ENCODE measurements around the gene GADD45B.
A peak's percentile ranks its signal among the peaks of the same experiment; 100 is the strongest.

The GADD45B gene

DNA sequence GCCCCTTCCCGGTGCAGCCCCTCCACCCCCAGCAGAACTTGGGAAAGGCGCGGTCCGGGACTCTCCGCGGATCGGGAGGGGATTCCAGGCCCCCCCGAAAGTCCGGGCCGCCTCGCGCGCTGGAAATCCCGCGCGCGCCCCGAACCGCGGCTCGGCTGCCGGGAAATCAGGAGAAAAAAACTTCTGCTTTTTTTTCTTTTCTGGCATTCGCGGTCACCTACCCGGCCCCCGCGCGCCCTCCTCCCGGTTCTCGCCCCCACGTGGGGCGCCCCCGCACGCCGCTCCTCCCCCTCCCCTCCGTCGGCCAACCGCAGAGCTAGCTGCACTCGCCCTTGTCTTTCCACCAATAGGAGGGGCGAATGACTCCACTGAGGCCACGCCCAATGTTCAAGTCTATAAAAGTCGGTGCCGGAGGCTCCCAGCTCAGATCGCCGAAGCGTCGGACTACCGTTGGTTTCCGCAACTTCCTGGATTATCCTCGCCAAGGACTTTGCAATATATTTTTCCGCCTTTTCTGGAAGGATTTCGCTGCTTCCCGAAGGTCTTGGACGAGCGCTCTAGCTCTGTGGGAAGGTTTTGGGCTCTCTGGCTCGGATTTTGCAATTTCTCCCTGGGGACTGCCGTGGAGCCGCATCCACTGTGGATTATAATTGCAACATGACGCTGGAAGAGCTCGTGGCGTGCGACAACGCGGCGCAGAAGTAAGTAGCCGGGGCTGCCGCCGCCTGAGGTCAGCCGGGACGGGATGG, at the start of gene GADD45B:
GADD45B (plus strand) TSS at position 426 of the 749 bp plus-strand sequence; CDS start at position 658, 232 bp downstream.
- DNase-seq (ENCODE audit: low spot score): peak; percentile 97

DNA sequence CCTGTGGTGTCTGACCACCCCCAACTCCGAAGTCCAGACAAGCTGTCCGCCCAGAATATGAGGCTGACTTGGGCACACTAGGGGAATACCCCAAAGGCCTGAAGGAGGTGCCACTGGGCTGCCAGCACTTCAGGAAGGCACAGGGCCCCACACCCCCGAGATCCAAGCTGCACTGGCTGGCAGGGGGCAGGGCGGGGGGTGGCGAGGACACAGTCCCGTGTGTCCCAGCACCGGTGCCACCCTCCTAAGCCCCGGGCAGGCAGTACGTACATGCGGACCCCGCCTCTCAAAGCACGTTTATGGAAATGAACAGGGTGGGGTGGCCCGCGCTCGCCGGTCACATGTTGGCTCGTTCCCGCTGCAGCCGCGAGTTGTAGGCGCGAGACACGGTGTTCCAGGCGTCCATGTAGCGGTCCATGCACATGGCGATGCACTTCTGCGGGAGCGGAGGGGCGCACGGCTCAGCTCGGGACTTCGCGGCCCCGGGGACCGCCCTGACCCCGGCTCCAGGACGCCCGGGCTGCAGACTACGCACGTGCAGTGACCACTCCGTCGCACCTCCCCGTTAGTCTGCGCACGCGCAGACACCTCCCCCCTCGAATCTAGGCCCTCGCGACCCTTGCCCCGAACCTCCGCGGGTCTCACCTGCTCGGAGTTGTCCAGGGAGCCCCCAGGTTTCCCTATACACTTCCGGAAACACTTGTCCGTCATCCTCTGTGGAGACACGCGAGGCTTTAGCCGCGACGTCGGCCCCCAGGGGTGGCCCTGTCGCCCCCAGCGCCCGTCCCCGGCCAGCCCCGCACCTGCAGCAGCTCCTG, 49.1 kb upstream of the GADD45B start:
- no peak for DNase-seq (ENCODE audit: low spot score)

DNA sequence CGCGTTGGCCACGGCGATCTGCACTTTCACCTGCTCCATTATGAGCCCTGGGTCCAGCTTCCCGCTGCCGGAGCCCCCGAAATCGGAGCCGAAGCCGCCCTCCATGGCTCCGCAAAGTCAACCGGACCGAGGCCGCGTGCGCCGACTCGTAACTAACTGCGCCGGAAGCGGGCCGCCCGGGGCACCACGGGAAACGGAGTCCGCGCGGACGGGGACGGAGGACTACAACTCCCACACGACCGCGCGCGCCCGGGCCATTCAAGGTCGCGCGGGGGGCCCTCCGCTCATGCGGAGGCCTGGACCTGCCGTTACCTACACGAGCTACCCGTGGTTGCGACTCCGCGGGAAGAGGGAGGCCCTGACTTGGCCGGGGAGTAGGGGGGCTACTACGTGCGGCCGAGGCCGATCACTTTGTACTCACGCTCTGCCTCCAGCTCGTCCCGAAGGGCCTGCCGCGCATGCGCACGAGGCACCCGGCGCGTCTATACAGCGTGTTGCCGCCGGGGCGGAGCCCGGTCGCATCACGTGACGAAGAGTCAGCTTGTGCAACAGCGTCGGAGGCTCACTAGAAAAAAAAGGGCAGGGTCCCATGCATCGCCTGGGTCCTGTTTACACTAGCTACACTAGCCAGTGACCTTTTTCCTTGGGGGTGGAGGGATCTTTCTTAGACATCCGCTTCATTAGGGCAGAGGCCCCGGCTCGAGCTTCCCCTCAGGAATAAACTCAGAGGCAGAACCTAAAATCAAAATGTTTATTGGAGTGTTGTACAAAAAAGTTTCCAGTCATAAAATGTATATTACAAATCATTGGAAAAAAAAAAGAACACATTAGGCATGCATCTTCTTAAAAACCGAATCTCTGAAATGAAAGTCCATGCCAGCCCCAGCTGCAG, 48.3 kb upstream of the GADD45B start, which contains the start of gene TIMM13:
TIMM13 (minus strand) TSS at position 158 of the 892 bp plus-strand sequence; CDS start at position 105, 53 bp downstream.
- DNase-seq (ENCODE audit: low spot score): peak; percentile 97

DNA sequence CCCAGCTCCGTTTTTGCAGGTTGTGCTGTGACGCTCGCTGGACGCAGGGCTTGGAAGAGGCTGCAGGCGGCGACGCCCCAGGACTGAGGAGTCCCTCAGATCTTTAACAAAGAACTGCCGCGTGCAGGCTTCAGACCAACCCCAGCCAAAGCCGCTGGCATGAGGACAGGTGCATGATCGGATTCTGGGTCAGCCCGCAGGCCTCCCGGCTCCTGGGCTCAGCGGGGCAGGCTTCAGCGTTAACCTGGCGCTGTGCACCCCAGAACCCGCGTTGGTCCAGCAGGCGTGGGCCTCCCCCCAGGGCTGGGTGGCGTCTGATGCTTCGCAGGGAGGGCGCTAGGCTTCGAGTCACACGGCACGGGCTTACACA, 47.6 kb upstream of the GADD45B start:
- no peak for DNase-seq (ENCODE audit: low spot score)

GRCh38 chr19:2428756-2429711, 46.9 kb upstream of the GADD45B start:
- DNase-seq (ENCODE audit: low spot score): no peak

DNA sequence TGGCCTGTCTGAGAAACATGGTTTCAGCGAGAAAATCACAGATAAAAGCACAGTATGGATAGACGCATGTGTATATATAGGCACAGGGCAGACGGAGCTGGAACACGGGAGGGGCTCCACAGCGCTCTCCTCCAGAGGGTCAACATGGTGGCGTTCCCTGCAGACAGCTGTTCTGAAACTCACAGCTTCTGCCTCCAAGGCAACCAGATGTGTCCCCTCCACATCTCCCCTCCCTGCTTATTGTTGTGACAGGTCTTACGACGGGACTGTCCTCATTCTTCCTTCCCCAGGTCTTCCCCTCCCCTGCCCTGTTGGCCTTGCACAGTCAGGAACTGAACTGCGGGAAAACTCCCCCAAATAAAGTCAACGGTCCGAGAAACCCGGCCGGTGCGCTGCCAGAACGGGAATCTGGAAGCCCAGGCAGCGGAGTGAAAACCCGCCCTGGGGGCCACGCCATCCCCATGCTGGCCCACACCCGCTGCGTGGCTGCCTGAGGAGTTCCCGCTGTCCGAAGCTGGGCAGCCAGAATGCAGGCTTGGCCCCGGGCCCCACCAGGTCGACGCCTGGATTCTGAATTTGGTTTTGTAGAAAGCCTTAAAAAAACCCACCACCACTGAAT, 45.9 kb upstream of the GADD45B start:
- DNase-seq (ENCODE audit: low spot score): no peak

DNA sequence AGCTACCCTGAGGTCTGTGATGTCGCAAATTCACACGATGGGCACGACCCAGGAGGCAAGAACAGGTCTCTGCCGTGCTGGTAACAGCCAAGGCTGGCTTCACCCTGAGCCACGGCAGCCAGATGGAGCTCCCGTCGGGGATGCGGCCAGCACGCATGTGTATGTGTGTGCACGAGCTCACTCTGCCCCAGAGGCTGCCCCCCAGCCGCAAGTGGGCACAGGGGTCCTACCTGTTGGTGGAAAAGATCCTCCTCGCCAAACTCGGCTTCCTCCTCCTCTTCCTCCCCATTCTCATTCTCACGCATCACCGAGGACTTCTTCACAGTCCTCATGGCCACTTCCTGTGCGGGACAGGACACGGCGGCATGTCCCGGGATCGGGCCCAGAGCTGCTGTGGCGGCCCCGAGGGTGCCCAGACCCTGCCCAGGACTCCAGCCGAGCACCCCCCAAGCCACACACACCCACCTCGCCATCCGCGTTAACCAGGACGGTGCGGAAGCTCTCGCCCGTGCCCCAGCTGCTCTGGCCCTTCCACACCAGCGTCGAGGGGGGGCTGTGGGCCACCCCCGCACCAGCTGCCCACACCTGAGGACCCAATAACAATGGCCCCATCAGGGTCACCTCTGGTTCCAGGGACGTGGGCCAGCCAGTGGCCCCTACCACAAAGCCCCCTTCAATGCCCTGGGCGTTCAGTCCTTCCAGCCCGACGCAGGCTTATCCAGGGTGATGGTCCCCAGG, 44.4 kb upstream of the GADD45B start:
- no peak for DNase-seq (ENCODE audit: low spot score)

GRCh38 chr19:2432131-2432848, 43.6 kb upstream of the GADD45B start:
- no peak for DNase-seq (ENCODE audit: low spot score)

DNA sequence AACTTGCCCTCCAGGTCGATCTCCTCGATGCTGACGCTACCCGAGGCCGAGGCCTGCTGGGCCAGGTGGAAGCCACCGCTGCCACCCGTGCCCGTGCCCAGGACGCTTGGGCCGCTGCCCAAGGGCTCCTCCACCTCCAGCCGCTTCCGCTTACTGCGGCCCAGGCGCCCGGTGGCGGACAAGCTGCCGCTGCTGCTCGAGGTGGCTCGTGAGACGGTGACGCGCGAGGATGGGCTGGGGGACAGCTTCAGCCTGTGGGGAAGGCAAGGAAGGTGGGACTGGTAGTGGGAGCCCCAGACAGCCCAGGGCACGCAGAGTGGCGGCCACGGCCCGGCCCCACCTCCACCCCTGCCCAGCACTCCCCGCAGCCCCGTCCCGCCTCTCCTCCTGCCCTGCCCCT, 42.1 kb upstream of the GADD45B start:
- no peak for DNase-seq (ENCODE audit: low spot score)

GRCh38 chr19:2434267-2434666, 41.7 kb upstream of the GADD45B start:
- DNase-seq (ENCODE audit: low spot score): no peak

DNA sequence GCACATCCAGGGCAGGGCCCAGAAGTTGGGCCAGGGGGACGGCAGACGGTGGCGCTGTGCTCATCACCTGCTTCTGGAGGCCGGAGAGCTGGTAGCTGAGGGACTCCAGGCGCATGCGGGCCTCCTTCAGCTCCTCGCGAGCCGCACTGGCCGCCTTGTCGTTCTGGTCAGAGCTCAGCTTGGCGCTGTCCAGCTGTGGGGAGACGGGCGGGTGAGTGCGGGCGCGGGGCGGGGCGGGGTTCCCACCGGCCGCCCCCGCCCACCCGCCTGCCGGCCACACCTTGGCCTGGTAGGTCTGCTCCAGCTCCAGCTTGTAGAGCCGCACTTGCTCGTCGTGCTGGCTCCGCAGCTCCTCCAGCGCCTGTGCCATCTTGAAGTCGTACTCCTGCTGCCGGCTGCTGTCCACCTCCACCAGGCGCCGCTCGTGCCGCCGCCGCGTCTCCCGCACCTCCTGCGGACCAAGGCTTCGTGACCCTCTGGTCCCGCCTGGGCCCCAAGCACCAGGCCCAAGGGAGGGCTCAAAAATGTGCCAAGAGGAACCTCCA, 41.1 kb upstream of the GADD45B start:
- no peak for DNase-seq (ENCODE audit: low spot score)

DNA sequence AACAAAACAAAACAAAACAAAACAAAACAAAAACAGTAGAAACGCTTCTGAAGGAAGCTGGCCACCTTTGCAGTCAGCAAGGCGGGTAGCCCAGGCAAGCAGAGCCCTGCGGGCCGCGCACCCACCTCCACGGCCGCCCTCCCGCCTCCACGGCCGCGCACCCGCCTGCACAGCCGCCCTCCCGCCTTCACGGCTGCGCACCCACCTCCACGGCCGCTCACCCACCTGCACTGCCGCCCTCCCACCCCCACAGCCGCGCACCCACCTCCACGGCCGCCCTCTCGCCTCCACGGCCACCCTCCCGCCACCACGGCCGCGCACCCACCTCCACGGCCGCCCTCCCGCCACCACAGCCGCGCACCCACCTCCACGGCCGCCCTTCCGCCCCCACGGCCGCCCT, 39.5 kb upstream of the GADD45B start:
- DNase-seq (ENCODE audit: low spot score): no peak

GRCh38 chr19:2436926-2437325, 39.0 kb upstream of the GADD45B start:
- no peak for DNase-seq (ENCODE audit: low spot score)

- no peak for DNase-seq (ENCODE audit: low spot score)
Measured at GRCh38 chr19:2438178-2438577, 37.7 kb upstream of the GADD45B start.

DNA sequence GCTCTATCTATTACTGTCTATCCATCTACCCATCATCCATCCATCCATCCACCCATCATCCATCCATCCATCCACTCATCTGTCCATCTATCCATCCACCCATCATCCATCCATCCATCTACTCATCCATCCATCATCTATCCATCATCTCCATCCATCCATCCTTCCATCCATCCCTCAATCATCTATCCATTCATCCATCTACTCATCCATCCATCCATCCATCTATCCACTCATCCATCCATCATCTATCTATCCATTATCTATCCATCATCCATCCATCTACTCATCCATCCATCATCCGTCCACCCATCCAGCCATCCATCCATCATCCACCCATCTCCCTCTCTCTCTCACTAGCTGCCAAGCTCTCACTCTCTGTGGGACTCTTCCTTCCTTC, 35.4 kb upstream of the GADD45B start:
- DNase-seq (ENCODE audit: low spot score): no peak

DNA sequence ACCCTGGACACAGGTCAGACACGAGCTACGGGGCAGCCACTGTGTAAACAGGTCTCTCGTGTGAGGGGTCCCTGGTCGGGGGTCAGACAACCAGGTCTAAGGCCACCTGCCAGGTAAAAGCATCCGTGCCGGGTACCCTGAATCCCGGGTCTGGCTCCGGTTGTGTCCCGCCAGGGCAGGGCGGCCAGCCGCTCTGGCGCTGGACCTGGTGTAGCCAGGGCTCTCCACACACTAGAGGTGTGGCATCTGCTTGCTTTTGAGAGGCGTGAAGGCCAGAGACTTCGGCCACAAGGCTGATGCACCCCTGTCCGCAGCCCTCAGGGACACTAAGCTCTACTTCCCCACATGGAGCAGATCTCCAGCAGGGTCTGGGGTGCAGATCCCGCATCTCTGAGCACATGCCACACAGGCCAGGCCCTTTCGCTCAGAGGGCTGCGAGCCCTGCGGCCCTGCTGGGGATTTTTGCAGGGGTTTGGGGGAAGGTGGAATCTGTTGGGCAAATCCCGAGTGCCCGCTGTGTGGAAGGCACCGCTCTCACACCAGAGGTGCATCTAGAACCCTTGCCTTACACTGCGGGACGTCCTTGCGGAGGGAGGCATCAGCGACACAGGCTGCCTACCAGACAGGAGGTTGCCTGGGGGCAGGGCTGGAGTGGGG, 34.7 kb upstream of the GADD45B start:
- no peak for DNase-seq (ENCODE audit: low spot score)

GRCh38 chr19:2443116-2443784, 32.7 kb upstream of the GADD45B start:
- DNase-seq (ENCODE audit: low spot score): no peak

DNA sequence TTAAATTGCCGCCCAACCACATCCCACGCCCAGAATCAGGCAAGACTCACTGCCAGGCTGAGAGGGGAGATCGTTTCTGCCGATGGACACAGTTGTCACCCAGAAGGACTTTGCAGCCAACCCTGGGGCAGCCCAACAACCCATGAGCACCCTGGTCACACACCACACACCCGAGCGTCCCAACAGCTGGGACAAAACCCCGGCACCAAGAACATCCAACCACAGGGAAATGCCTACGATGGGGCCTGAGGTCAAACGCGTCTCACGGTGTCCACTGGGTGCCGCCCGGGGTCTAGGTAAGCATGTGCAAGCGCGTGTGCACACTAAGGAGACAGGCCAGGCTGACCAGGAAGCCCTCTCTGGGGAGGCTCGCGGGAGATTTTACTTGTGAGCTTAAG, 32.1 kb upstream of the GADD45B start:
- DNase-seq (ENCODE audit: low spot score): no peak

Data from pons (tissue), 1 donor.